Astrocyte of the spinal cord (primary cell): ENCODE measurements around the gene RAPGEFL1.
"Not testable (repeated sequence)": the region's sequence is repeated elsewhere in the genome, so short reads cannot be mapped to it uniquely, and the experiment has no call there.

Experiments
- DNase-seq: peaks from one replicate; pipeline ENCODE4 v3.0.0; 2011; ENCODE audit warnings: low read depth, low spot score
- H3K4me3 ChIP-seq: 2 replicates; pipeline ENCODE4 v1.5.1; 2011; ENCODE audit warnings: low read depth, mild to moderate bottlenecking, low read length, moderate library complexity
- CTCF ChIP-seq: IDR thresholded peaks from 2 replicates; pipeline ENCODE4 v1.5.1; 2012; ENCODE audit warnings: low read depth, mild to moderate bottlenecking, low read length, inconsistent platforms
- in situ Hi-C: cut with HindIII; loops from 2 replicates; pipeline ENCODE4 v1.10.0; 2017; ENCODE audit warnings: low sequenced_read_pairs

RAPGEFL1 gene

GRCh38 chr17:40219594-40220338, 42.5 kb downstream of the RAPGEFL1 start:
- no peak for TF ChIP-seq CTCF
- H3K4me3 ChIP-seq, result peak overlapping the region; percentile 68
- peak; percentile 54 for DNase-seq
- in situ Hi-C loops, result no loop called here

- H3K4me3 ChIP-seq, result peak overlapping the region; percentile 20
- DNase-seq, result peak; percentile 68
- in situ Hi-C loops, result no loop called here
- TF ChIP-seq CTCF, result no peak
Measured at GRCh38 chr17:40224718-40225550, 47.7 kb downstream of the RAPGEFL1 start.

GRCh38 chr17:40229146-40229545, 51.9 kb downstream of the RAPGEFL1 start:
- H3K4me3 ChIP-seq, in situ Hi-C loops, DNase-seq: not testable (repeated sequence)

GRCh38 chr17:40230670-40231069, 53.4 kb downstream of the RAPGEFL1 start:
- in situ Hi-C loops, result no loop called here
- no peak for TF ChIP-seq CTCF
- no peak overlapping the region for H3K4me3 ChIP-seq
- DNase-seq, result no peak

- DNase-seq, in situ Hi-C loops, H3K4me3 ChIP-seq: not testable (repeated sequence)
Measured at GRCh38 chr17:40231928-40232327, 54.7 kb downstream of the RAPGEFL1 start.

GRCh38 chr17:40241252-40241834, 64.1 kb downstream of the RAPGEFL1 start:
- in situ Hi-C loops, result no loop called here
- DNase-seq, result no peak
- no peak overlapping the region for H3K4me3 ChIP-seq
- TF ChIP-seq CTCF, result no peak

- DNase-seq, result no peak
- H3K4me3 ChIP-seq, result no peak overlapping the region
- in situ Hi-C loops, result no loop called here
- no peak for TF ChIP-seq CTCF
Measured at GRCh38 chr17:40242774-40243173, 65.5 kb downstream of the RAPGEFL1 start.
